ENCODE measurements around the gene NKX1-1. TPM values are rescaled to one million over a fixed set of nuclear protein-coding genes. Genes with fewer than 3 reads are reported as not detected.
"Not testable (repeated sequence)": the region's sequence is repeated elsewhere in the genome, so short reads cannot be mapped to it uniquely, and the experiment has no call there.

Gene NKX1-1
- total RNA-seq, 1 donor from 2014 or later: not detected

GRCh38 chr4:1375761-1376322, 30.4 kb downstream of the NKX1-1 start:
- Mint-ChIP-seq H3K4me3 (ENCODE audit: low read depth) (no peak overlapping the region), H3K27ac (no peak overlapping the region), H3K36me3 (ENCODE audit: insufficient read depth) (peaks cover 25% of the 10 kb centered on the region), H3K4me1 (ENCODE audit: low read depth) (peaks cover 2% of the 10 kb centered on the region), H3K9me3 (ENCODE audit: low read depth) (peaks cover 6% of the 10 kb centered on the region), H3K27me3 (no peaks in the 10 kb centered on the region)
- no peak for TF ChIP-seq CTCF (IDR thresholded peaks at IDR 0.05; ENCODE audit: unreplicated experiment)
- no peak for DNase-seq (ENCODE audit: low spot score, unreplicated experiment)

GRCh38 chr4:1375051-1375721, 31.1 kb downstream of the NKX1-1 start:
- Mint-ChIP-seq H3K9me3 (ENCODE audit: low read depth) (peaks cover 6% of the 10 kb centered on the region), H3K36me3 (ENCODE audit: insufficient read depth) (peaks cover 25% of the 10 kb centered on the region), H3K27me3 (no peaks in the 10 kb centered on the region), H3K27ac (no peak overlapping the region), H3K4me3 (ENCODE audit: low read depth) (no peak overlapping the region), H3K4me1 (ENCODE audit: low read depth) (peaks cover 3% of the 10 kb centered on the region)
- no peak for DNase-seq (ENCODE audit: low spot score, unreplicated experiment)
- TF ChIP-seq CTCF (IDR thresholded peaks at IDR 0.05; ENCODE audit: unreplicated experiment): no peak

GRCh38 chr4:1374706-1375045, 31.6 kb downstream of the NKX1-1 start:
- no peak for DNase-seq (ENCODE audit: low spot score, unreplicated experiment)
- H3K36me3 Mint-ChIP-seq (ENCODE audit: insufficient read depth): peaks cover 25% of the 10 kb centered on the region
- H3K9me3 Mint-ChIP-seq (ENCODE audit: low read depth): peaks cover 6% of the 10 kb centered on the region
- H3K4me3 Mint-ChIP-seq (ENCODE audit: low read depth): no peak overlapping the region
- no peaks in the 10 kb centered on the region for H3K27me3 Mint-ChIP-seq
- no peak overlapping the region for H3K27ac Mint-ChIP-seq
- no peak for TF ChIP-seq CTCF (IDR thresholded peaks at IDR 0.05; ENCODE audit: unreplicated experiment)
- peaks cover 8% of the 10 kb centered on the region for H3K4me1 Mint-ChIP-seq (ENCODE audit: low read depth)

- Mint-ChIP-seq H3K27ac (no peak overlapping the region), H3K4me3 (ENCODE audit: low read depth) (no peak overlapping the region), H3K4me1 (ENCODE audit: low read depth) (peaks cover 12% of the 10 kb centered on the region), H3K9me3 (ENCODE audit: low read depth) (peaks cover 6% of the 10 kb centered on the region), H3K36me3 (ENCODE audit: insufficient read depth) (peaks cover 25% of the 10 kb centered on the region), H3K27me3 (no peaks in the 10 kb centered on the region)
- no peak for DNase-seq (ENCODE audit: low spot score, unreplicated experiment)
- no peak for TF ChIP-seq CTCF (IDR thresholded peaks at IDR 0.05; ENCODE audit: unreplicated experiment)
These were observed 32.1 kb downstream of the NKX1-1 start for GRCh38 chr4:1373892-1374705.

- DNase-seq (ENCODE audit: low spot score, unreplicated experiment); H3K4me3 Mint-ChIP-seq (ENCODE audit: low read depth); H3K27me3 Mint-ChIP-seq; H3K9me3 Mint-ChIP-seq (ENCODE audit: low read depth); H3K27ac Mint-ChIP-seq: not testable (repeated sequence)
- Mint-ChIP-seq H3K36me3 (ENCODE audit: insufficient read depth) (peaks cover 25% of the 10 kb centered on the region), H3K4me1 (ENCODE audit: low read depth) (peaks cover 14% of the 10 kb centered on the region)
These were observed 33.7 kb downstream of the NKX1-1 start for GRCh38 chr4:1372576-1372975.

Measured in progenitor cell of endocrine pancreas (in vitro differentiated cells).